DND-41 (cell line): ENCODE data around the gene BTG2.

Source experiments
- CTCF ChIP-seq: IDR thresholded peaks from 2 replicates; pipeline ENCODE4 v1.5.1; 2012; ENCODE audit warnings: borderline replicate concordance, low read length, moderate library complexity, mild to moderate bottlenecking; ENCODE audit not compliant: poor library complexity, severe bottlenecking; ENCODE audit errors: extremely low read depth
- EZH2 ChIP-seq: IDR thresholded peaks from 3 replicates; pipeline ENCODE4 v1.6.1; 2012; ENCODE audit warnings: borderline replicate concordance, low read depth, mild to moderate bottlenecking, moderate library complexity, low read length, inconsistent platforms; ENCODE audit not compliant: severe bottlenecking

GRCh38 chr1:203278885-203279406 lies 26.4 kb upstream of the BTG2 start:
- TF ChIP-seq CTCF (no peak), EZH2 (no peak)
